NT2/D1 (cell line): ENCODE measurements around the gene CALB2.

Experiments
- YY1 ChIP-seq: IDR thresholded peaks from 2 replicates; pipeline ENCODE4 v1.6.1; 2011; ENCODE audit not compliant: insufficient read length, insufficient read depth
- ZNF274 ChIP-seq: IDR thresholded peaks from 2 replicates; pipeline ENCODE4 v1.6.1; 2011; ENCODE audit warnings: mild to moderate bottlenecking, low read depth, low read length

- TF ChIP-seq ZNF274 (no peak), YY1 (no peak)
Measured at GRCh38 chr16:71365021-71365420, 6.5 kb downstream of the CALB2 start.
